HG03457 (cell line): ENCODE data around the gene TRIM27.
"Not testable (repeated sequence)": the region's sequence is repeated elsewhere in the genome, so short reads cannot be mapped to it uniquely, and the experiment has no call there.

ENCODE experiments used
- ATAC-seq: cut with Tn5 transposase; IDR thresholded peaks from one replicate; pipeline ENCODE4 v1.9.1; 2021; ENCODE audit warnings: moderate number of reproducible peaks; ENCODE audit not compliant: unreplicated experiment

TRIM27 gene

GRCh38 chr6:28865401-28866204, 58.2 kb downstream of the TRIM27 start:
- no peak for ATAC-seq

- ATAC-seq: no peak
Measured at GRCh38 chr6:28864326-28864923, 59.4 kb downstream of the TRIM27 start.

DNA sequence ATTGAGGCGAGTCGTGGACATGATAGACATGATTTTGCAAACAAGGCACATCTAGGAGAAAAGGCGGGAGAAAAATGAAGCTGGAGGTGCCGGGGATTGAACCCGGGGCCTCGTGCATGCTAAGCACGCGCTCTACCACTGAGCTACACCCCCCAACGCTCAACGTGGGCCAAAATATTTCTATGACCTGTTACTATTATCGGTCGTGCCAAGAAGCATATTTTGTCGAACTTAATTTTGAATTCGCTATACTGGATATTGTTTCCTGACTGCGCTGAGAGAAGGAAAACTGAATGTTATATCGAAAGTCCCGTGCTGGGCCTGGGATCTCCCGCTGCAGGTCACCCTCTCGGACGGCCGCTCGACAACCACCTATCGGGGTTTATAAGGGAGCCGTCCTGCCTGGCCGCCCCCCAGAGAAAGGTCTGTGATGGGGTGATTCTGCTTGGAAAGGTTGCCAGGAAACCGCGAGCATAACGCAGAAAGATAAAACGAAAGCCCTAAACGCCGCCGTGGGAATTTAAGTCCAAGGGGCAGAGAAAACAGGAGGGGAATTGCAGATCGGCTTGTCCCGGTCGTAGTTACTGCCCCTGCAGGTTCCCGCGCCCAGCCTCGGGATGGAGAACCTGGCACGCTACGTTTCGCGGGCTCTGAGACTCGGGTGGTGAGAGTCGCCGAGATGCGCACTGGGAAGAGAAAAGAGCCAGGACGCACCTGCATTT, 60.0 kb downstream of the TRIM27 start:
- no peak for ATAC-seq

DNA sequence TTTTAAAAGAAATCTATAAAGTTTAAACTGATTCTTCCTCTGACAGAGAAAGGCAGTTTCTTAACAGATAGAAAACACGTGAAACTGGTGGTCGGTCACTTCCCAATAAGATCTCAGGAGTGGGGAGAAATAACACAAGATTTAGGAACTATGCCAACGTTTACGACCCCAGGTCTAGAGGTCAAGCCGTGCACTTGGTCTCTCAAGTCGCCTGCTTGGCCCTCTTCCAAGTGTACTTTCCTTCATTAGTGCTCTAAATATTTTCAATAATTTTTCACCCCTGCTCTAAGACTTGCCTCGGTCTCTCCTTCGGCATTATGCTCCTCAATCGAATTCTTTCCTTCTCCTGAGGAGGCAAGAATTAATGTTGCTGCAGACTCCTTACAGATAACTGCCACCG, 61.7 kb downstream of the TRIM27 start:
- no peak for ATAC-seq

DNA sequence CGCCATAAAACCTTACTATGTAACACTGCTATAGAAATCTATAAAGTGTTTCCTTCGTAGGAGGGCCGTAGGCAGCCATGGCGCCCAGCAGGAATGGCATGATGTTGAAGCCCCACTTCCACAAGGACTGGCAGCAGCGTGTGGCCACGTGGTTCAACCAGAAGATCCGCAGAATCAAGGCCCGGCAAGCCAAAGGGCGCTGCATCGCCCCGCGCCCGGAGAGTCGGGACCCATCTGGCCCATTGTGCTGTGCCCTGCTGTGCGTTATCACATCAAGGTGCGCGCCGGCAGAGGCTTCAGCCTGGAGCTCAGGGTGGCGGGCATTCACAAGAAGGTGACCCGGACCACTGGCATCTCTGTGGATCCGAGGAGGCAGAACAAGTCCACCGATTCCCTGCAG, 62.4 kb downstream of the TRIM27 start:
- ATAC-seq: no peak

DNA sequence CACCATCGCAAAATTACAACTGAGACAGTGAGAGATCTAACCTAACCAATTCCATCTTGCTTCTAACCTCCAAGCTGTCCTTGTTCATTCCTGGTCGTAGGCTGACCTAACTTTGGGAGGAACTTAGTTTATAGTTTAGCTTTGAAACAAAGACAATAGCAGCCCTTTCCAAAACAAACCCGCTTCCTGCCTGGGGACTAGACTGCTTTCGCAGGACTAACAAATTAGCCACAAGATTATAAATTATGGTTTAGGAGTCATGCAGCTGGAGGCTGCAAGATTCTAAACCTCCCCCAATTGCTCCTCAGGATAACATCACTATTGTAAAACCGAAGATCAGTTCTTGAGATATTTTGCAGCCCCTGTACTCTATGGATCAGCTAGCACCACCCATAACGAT, 63.2 kb downstream of the TRIM27 start:
- no peak for ATAC-seq

- no peak for ATAC-seq
Measured at GRCh38 chr6:28858963-28859362, 64.8 kb downstream of the TRIM27 start.

- ATAC-seq: no peak
Measured at GRCh38 chr6:28856620-28857005, 67.2 kb downstream of the TRIM27 start.

GRCh38 chr6:28854405-28854804, 69.4 kb downstream of the TRIM27 start:
- not testable (repeated sequence) for ATAC-seq
